ENCODE data around the gene VPS45.

- TF ChIP-seq POLR2AphosphoS5 (IDR thresholded peaks at IDR 0.05; ENCODE audit: low read depth, low read length) (no peak), TAF1 (IDR thresholded peaks at IDR 0.05; ENCODE audit: low read depth, low read length) (no peak), POLR2A (IDR thresholded peaks at IDR 0.05; ENCODE audit: low read depth, low read length) (no peak), POU2F2 (IDR thresholded peaks at IDR 0.05; ENCODE audit: low read depth, low read length) (no peak)
Measured at GRCh38 chr1:150121236-150121862, 53.8 kb downstream of the VPS45 start.

Data from GM12891 (cell line).